Mucosa of descending colon (tissue), 3 donors: Measurements from ENCODE around the gene CEP57. TPM values are rescaled to one million over a fixed set of nuclear protein-coding genes. Genes with fewer than 3 reads are reported as not detected.
"Not testable (repeated sequence)": the region's sequence is repeated elsewhere in the genome, so short reads cannot be mapped to it uniquely, and the experiment has no call there.

Source experiments
- ATAC-seq: fragments of 200-7000 bp; cut with Tn5 transposase; one replicate; pipeline ENCODE4 v1.9.1; 2020; ENCODE audit warnings: mild to moderate bottlenecking, moderate library complexity
- DNase-seq, 3 donors: peaks; one replicate each; pipeline ENCODE4 v3.0.0-alpha.2; 2020
- H3K36me3 ChIP-seq: fragments of 200-600 bp; one replicate; pipeline ENCODE4 v1.8.0; 2021; ENCODE audit warnings: low read depth, mild to moderate bottlenecking
- H3K4me1 ChIP-seq: fragments of 200-600 bp; one replicate; pipeline ENCODE4 v1.8.0; 2021; ENCODE audit warnings: low read depth, mild to moderate bottlenecking
- H3K4me3 ChIP-seq: fragments of 200-600 bp; one replicate; pipeline ENCODE4 v1.8.0; 2021; ENCODE audit warnings: mild to moderate bottlenecking
- H3K9me3 ChIP-seq: fragments of 200-600 bp; one replicate; pipeline ENCODE4 v1.8.0; 2021; ENCODE audit warnings: mild to moderate bottlenecking
- CTCF ChIP-seq: fragments of 200-600 bp; IDR thresholded peaks from one replicate; pipeline ENCODE4 v1.8.0; 2022; ENCODE audit warnings: antibody characterized with exemption, mild to moderate bottlenecking
- intact Hi-C, 2 donors: fragments of 100-400 bp; cut with DNase I in 1 of 2; cut with micrococcal nuclease in 1 of 2; formaldehyde crosslinking; loops; one replicate each; pipeline versions ENCODE4 v1.11.0 to v1.11.1; 2022; cut with DNase I, micrococcal nuclease
- total RNA-seq, 3 donors: library from RNA; stranded (reverse); fragmentation: NEBNext Ultra II Directional in 2 of 3; extraction: Animal tissue kit (Norgen Biotek cat#: 25700) in 2 of 3; gene quantifications; one replicate each; pipeline versions ENCODE4 v1.2.1 to v1.2.4, GENCODE V29; 2021 to 2023
- donor health status: DM: no; HTN: no; CAD: no; lungs with moderate emphysema.
- donor health status: DM: no; HTN: no; CAD: no.
- donor health status: DM: no; HTN: yes; CAD: no.

Gene CEP57
- total RNA-seq, 3 donors from 2014 or later, result 29.7 to 35.1 (median 29.9) TPM

- Histone ChIP-seq H3K9me3 (no peaks in the 10 kb centered on the region), H3K36me3 (no peaks in the 10 kb centered on the region), H3K4me3 (no peak overlapping the region), H3K4me1 (no peaks in the 10 kb centered on the region)
- ATAC-seq (peak; percentile 84), DNase-seq (peak in 1 of 3 donors; percentile 70)
- intact Hi-C loops, result no loop called here
- no peak for TF ChIP-seq CTCF
These were observed 59.0 kb downstream of the CEP57 start for GRCh38 chr11:95849087-95849825.

GRCh38 chr11:95850137-95850536 is 59.8 kb downstream of the CEP57 start:
- TF ChIP-seq CTCF, result no peak
- Histone ChIP-seq H3K4me3 (no peak overlapping the region), H3K36me3 (no peaks in the 10 kb centered on the region), H3K9me3 (no peaks in the 10 kb centered on the region), H3K4me1 (no peaks in the 10 kb centered on the region)
- ATAC-seq (no peak), DNase-seq (no peak)
- intact Hi-C loops, result no loop called here

GRCh38 chr11:95853138-95853537 is 62.8 kb downstream of the CEP57 start:
- H3K9me3 ChIP-seq, result no peaks in the 10 kb centered on the region
- no peaks in the 10 kb centered on the region for H3K4me1 ChIP-seq
- H3K36me3 ChIP-seq, result no peaks in the 10 kb centered on the region
- intact Hi-C loops, result no loop called here
- DNase-seq (no peak), ATAC-seq (no peak)
- TF ChIP-seq CTCF, result no peak
- H3K4me3 ChIP-seq, result no peak overlapping the region

- Histone ChIP-seq H3K9me3 (no peaks in the 10 kb centered on the region), H3K4me3 (no peak overlapping the region), H3K36me3 (no peaks in the 10 kb centered on the region), H3K4me1 (no peaks in the 10 kb centered on the region)
- TF ChIP-seq CTCF, result no peak
- DNase-seq (no peak), ATAC-seq (no peak)
- intact Hi-C loops, result no loop called here
These were observed 63.6 kb downstream of the CEP57 start for GRCh38 chr11:95853862-95854261.

GRCh38 chr11:95854362-95854761 is 64.1 kb downstream of the CEP57 start:
- H3K4me1 ChIP-seq, DNase-seq, H3K4me3 ChIP-seq, H3K9me3 ChIP-seq, ATAC-seq, intact Hi-C loops, H3K36me3 ChIP-seq: not testable (repeated sequence)

- H3K9me3 ChIP-seq, H3K4me3 ChIP-seq, ATAC-seq, H3K36me3 ChIP-seq, intact Hi-C loops, DNase-seq, H3K4me1 ChIP-seq: not testable (repeated sequence)
These were observed 69.7 kb downstream of the CEP57 start for GRCh38 chr11:95860024-95860423.
